ENCODE data around the gene ZNF202. TPM values are rescaled to one million over a fixed set of nuclear protein-coding genes. Genes with fewer than 3 reads are reported as not detected.

ZNF202 gene
- 10 to 100 TPM in 1 of 4 donors, 1 to 10 TPM in 3; 4.1 to 12.6 (median 7.9) TPM for total RNA-seq

DNA sequence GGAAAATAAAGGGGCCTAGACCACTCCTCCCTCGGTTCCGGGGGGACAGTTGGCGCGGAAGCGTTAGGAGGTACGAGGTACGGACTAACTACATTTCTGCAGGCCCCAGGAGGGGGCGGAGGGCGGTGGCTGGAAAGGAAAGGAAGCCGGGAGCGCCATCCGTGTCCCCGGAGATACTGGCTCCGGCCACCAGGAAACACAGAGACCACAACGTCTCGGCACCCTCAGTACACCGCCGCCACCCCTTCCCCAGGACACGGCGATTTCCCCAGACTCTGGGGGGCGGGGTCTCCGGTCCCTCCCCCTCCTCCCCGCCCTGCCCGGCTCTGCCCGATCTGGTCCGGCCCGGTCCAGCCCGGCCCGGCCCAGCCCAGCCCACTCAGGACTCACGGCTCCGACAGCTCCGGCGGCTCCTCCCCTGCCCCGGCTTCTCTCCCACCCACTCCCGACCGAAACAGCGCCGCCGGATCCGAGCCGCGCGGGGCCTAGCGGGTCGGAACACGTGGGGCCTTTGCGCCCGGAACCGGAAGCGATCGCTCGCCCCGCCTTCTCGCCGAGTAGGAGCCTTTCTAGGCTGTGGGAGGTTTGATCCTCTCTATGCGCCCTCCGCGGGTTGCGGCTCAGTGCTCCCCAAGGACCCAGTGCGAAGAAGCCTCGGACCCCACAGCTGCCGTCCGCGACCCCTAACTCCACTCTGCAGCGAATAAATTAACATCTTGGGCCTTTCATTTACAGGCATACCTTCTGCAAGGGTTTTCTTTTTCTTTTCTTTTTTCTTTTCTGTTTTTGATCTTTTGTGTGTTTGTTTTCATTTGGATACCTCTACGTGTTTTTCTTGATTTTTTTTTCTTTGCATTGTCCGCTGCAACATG lies at the start of gene ZNF202:
TSS of gene ZNF202 (minus strand) at position 502 of the 872 bp plus-strand sequence. CDS start 10,772 bp downstream, outside the sequence.
- DNase-seq (ENCODE audit: low spot score): peak; percentile 77
- peak; percentile 97 for ATAC-seq (ENCODE audit: low FRiP score)
- TF ChIP-seq, protein P1, sequence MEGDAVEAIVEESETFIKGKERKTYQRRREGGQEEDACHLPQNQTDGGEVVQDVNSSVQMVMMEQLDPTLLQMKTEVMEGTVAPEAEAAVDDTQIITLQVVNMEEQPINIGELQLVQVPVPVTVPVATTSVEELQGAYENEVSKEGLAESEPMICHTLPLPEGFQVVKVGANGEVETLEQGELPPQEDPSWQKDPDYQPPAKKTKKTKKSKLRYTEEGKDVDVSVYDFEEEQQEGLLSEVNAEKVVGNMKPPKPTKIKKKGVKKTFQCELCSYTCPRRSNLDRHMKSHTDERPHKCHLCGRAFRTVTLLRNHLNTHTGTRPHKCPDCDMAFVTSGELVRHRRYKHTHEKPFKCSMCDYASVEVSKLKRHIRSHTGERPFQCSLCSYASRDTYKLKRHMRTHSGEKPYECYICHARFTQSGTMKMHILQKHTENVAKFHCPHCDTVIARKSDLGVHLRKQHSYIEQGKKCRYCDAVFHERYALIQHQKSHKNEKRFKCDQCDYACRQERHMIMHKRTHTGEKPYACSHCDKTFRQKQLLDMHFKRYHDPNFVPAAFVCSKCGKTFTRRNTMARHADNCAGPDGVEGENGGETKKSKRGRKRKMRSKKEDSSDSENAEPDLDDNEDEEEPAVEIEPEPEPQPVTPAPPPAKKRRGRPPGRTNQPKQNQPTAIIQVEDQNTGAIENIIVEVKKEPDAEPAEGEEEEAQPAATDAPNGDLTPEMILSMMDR (IDR thresholded peaks at IDR 0.05): no peak

DNA sequence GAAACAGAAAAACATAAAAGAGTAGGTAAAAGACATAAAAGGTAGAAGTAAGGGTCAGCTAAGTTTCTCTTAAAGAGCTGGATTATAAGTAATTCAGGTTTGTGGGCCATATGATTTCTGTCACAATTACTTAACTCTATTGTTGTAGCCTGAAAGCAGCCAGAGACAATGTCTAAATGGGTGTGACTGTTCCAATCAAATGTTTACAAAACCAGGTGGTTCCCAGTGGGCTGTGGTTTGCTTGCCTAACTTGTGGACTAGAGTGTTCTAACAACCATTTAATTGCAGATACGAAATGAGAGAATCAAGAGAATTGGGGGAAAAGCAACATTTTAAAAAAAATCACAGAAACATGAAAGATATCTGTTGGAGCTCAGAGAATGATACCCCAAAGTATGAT lies 42.1 kb upstream of the ZNF202 start:
- DNase-seq (ENCODE audit: low spot score) (no peak), ATAC-seq (ENCODE audit: low FRiP score) (no peak)
- TF ChIP-seq, protein P1 (IDR thresholded peaks at IDR 0.05): no peak

DNA sequence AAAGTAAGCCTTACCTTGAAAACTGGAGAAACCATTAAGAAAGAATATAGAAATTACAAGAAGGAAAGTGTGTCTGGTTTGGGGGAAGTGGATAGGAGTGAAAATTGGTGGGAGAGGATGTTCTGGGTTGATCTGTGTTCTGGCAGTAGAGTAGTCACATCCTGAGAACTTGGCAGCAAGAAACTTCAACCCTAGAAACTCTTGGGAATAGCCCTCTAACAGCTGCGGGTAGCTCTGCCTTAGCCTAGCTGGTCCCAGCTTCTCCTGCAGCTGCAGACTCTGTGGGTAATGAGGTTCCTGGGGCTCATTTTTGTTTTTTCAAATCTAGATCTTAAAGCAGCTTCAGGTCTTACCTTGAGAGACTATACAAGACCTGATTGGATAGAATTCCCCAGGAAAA lies 37.1 kb upstream of the ZNF202 start:
- ATAC-seq (ENCODE audit: low FRiP score): no peak
- TF ChIP-seq, protein P1 (IDR thresholded peaks at IDR 0.05): no peak
- no peak for DNase-seq (ENCODE audit: low spot score)

DNA sequence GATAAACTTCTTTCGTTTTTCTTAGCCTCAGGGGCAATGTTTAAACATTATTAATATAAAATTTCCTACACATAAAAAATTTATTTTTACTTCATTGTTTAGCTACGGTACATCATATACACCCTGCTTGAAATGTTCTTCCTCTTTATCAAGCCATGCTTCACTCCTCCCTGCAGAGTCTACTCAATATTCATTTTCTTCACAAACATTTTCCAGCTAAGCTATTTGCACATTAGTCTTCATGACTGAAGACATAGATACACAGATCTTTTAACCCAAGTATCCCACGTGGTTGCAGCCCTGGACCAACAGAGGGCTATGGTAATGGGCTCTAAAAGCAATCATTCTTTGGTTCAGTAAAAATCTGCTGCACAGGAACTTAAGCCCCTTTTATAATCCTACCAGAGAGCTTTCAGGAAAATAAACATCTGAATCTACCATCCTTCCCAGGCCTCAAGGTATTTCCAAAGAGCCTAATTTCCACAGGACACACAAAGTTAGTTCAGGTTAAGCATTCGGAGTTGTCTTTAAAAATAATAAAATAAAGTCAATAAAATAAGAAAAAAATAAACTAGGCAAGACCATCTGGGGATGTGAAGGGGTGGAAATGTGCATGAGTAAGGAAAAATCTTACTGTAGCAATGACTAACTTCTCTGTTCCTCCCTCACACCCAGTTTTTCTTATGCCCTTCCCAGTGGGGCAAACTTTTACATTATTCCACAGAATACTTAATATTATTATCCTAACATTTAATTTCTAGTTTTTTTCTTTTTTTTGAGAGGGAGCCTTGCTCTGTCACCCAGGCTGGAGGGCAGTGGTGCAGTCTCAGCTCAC lies 34.5 kb upstream of the ZNF202 start:
- DNase-seq (ENCODE audit: low spot score) (no peak), ATAC-seq (ENCODE audit: low FRiP score) (no peak)
- TF ChIP-seq, protein P1 (IDR thresholded peaks at IDR 0.05): no peak

DNA sequence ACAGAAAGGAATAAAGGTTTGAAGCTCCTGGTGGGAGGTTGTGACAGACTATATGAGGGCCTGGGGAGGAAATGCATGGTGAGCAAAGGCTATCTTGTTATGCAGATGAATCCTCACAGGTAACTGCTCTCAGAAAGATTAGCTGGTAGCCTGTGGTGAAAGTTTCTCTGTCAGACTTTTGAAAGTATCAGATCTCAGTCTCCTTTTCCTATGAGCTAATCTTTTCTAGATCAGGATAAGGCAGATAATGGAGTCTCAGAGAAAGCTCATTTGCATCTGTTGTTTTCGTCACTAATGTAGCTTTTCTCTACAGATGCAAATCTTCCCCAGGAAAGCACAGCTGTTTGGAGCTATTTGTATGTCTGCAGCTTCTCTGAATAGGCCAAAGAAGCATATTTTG lies 33.8 kb upstream of the ZNF202 start:
- ATAC-seq (ENCODE audit: low FRiP score) (no peak), DNase-seq (ENCODE audit: low spot score) (no peak)
- TF ChIP-seq, protein P1 (IDR thresholded peaks at IDR 0.05): no peak

DNA sequence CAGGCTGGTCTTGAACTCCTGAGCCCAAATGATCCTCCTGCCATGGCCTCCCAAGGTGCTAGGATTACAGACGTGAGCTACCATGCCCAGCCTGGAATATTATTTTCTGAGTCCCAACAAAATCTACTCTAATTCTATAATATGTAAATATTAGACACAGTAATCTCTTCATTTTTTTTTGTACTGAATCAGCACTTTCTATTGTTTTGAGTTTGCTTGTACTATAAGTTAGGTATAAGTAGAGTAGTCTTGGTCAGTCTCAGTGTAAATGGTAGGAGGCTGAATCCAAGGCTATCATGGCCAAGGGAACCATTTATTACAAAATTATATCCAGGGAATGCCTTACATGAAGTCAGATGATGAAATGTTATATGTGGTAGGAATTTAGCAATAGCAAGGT lies 32.5 kb upstream of the ZNF202 start:
- TF ChIP-seq, protein P1 (IDR thresholded peaks at IDR 0.05): no peak
- ATAC-seq (ENCODE audit: low FRiP score): no peak
- no peak for DNase-seq (ENCODE audit: low spot score)

All from omental fat pad (tissue), 4 donors.